GM18858 (cell line): Measurements from ENCODE around the gene TMEM253.
A peak's percentile ranks its signal among the peaks of the same experiment; 100 is the strongest.

ENCODE experiments used
- ATAC-seq: cut with Tn5 transposase; IDR thresholded peaks from one replicate; pipeline ENCODE4 v1.9.1; 2021; ENCODE audit not compliant: unreplicated experiment

TMEM253 gene

DNA sequence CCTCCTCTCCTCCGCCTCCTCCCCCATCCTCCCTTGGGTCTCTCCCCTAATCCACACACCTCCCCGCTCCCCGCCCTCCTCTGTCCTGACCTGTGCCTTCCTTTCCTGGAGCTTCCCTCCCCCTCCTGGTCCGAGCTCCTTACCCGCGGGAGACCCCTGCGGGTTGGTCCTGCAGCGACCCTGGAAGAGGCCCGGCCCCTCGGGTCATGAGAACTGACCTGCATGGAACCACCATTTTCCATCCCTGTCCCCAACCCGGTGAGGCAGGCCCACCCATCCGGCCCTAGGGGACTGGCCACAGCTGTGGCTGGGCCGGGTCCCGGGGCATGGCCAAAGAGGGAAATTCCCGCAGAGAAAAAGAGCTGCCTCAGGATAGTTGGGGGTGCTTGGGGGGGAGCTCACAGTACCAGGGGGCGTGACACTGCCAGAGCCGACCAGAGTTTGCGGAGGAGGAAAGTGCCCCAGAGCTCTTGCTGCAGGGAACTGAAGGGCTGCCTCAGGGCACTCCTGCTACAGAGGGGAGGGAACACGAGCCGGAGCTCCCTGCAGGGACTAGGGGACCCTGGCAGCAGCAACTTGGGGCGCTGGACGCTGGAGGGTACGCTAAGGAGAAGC, 30.1 kb upstream of the TMEM253 start:
- ATAC-seq: peak; percentile 2

DNA sequence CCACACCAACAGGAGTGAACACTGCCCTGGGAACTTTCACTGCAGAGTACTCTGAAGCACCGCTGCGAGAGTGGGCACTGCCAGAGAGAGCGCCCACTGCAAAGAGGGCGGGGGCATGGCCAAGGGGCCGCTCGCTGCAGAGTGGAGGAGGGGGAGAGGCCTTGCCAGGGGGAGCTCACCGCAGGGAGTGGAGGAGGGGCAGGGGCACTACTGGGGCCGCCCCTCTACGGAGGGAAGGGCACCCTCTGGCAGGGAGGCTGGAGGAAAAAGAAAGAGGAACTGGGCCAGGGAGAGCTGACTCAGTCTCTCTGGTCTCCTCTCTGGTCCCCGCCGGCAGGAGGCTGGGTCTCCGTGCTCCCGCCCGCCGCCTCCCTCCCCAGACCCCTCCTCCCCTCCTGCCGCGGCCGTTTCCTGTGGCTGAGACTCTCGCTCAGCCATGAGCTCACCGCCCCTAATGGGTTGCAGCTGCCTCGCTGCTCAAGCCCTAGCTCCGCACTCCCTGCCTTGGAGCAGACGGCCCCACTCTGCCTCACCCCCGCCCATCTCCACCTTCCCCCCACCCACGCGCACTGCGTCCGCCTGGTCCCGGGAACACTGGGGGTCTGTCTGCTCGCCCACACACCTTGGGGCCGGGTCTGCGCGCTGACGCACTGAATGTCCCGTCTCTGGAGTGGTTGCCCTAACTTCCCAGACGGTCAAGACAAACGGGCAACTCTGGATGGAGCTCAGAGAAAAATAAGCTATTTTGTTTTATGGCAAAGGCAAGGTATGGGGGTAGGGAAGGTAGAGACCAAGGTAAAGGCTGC, 29.4 kb upstream of the TMEM253 start:
- ATAC-seq: peak; percentile 62

DNA sequence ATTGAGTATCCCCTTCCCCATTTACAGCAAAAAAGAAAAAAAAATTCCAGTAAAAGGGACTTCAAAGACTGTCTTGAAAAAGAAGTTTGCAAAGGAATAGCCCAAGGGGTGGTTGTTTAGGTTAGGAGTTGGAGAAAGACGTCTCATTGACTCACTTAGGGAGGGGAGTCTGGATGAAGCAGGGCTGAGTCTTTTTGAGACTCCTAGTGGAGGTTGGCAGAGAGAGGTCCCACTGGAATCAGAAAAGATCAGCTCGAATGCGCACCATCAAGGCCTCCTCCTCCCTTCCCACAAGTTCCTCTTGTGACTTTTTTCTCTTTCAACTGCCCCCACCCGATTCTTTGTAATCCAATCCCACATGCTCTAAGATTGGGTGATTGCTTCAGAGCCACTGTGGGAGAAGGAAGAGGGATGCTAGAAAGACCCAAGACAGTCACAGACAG, 28.8 kb upstream of the TMEM253 start:
- ATAC-seq: no peak

DNA sequence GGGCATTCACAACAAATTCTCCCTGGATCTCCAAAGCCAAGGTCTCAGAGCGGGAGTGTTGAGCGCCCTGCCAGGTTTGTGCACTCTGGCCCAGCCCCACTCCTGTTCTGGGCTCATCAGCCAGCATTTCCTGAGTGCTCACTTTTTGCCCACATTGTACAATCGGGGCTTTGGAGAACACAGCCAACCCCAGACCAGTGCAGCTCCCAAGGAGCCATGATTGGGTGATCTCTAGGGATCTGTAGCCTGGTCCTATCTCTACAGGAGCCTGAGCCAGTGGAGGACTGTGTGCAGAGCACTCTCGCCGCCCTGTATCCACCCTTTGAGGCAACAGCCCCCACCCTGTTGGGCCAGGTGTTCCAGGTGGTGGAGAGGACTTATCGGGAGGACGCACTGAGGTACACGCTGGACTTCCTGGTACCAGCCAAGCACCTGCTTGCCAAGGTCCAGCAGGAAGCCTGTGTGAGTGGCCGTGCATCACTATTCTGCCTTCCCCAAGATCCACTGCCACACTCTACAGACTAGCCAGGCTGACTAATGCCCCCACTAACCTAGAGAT, 28.0 kb upstream of the TMEM253 start:
- ATAC-seq: no peak

DNA sequence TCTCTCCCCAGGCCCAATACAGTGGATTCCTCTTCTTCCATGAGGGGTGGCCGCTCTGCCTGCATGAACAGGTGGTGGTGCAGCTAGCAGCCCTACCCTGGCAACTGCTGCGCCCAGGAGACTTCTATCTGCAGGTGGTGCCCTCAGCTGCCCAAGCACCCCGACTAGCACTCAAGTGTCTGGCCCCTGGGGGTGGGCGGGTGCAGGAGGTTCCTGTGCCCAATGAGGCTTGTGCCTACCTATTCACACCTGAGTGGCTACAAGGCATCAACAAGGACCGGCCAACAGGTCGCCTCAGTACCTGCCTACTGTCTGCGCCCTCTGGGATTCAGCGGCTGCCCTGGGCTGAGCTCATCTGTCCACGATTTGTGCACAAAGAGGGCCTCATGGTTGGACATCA, 26.9 kb upstream of the TMEM253 start:
- ATAC-seq: no peak

DNA sequence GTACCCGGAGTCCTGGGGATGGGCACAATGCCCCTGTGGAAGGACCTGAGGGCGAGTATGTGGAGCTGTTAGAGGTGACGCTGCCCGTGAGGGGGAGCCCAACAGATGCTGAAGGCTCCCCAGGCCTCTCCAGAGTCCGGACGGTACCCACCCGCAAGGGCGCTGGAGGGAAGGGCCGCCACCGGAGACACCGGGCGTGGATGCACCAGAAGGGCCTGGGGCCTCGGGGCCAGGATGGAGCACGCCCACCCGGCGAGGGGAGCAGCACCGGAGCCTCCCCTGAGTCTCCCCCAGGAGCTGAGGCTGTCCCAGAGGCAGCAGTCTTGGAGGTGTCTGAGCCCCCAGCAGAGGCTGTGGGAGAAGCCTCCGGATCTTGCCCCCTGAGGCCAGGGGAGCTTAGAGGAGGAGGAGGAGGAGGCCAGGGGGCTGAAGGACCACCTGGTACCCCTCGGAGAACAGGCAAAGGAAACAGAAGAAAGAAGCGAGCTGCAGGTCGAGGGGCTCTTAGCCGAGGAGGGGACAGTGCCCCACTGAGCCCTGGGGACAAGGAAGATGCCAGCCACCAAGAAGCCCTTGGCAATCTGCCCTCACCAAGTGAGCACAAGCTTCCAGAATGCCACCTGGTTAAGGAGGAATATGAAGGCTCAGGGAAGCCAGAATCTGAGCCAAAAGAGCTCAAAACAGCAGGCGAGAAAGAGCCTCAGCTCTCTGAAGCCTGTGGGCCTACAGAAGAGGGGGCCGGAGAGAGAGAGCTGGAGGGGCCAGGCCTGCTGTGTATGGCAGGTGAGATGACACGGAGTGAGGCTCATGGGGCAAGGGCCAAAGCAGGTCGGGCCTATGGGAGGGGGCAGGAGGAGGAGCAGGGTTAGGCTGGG, 26.2 kb upstream of the TMEM253 start:
- ATAC-seq: no peak

DNA sequence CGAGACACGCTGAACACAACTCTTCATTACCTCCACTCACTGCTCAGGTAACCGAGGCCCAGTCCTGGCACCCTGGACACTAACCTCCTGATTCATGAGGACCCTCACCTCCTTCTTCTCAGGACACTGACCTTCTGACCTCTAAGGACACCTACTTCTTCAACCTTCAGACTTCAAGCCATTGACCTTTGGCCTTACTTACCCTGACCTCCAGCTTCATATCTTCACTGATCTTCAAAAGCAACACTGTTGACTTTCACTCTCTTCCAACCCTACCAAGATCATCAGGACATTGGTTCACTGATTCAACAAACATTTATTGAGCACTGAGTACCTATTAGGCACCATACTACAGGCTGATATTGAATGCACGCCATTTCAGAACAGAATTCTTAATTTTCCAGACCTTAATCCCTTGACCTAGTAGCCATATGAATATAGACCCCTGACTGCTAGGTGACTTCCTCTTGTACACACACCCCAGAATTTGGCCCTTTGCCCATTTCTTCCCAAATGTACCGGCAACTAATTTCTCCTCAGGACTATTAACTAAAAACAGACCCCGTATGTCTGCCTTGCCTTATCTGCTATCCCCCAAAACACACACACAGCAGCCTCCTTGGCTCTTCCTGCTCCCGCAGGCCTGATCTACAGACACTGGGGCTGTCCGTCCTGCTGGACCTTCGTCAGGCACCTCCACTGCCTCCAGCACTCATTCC, 25.0 kb upstream of the TMEM253 start:
- ATAC-seq: no peak

DNA sequence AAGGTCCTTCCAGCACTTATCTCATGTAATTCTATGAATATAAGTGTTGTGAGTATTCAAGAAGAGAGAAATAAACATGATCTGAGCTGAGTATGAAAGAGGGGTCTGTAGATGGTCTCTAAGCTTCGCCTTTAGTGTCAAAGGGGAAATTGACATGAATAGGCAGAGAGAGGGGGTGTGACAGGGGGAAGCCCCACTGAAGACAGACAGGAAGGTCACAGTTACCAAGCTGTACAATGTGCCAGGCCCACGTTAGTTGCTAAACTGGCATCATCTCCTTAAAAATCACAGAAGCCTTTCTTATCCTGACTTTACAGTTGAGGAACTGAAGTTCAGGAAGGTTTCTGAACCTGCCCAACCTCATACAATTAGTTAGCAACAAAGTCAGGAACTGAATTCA, 23.2 kb upstream of the TMEM253 start:
- ATAC-seq: no peak

DNA sequence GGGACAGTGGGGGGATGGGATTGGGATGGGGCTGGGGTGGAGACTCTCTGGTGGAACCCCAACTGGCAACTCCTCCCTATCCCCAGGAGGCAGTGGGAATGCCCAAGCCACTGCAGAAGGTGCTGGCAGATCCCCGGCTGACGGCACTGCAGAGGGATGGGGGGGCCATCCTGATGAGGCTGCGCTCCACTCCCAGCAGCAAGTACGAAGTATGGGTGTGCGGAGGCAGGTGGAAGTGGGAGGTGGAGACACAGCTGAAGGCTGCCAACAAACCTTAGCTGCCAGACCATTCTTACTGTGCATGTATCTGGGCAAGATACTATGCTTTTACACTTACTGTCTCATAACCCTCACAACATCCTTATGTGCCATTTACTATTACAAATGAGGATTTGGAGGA, 22.6 kb upstream of the TMEM253 start:
- ATAC-seq: no peak

DNA sequence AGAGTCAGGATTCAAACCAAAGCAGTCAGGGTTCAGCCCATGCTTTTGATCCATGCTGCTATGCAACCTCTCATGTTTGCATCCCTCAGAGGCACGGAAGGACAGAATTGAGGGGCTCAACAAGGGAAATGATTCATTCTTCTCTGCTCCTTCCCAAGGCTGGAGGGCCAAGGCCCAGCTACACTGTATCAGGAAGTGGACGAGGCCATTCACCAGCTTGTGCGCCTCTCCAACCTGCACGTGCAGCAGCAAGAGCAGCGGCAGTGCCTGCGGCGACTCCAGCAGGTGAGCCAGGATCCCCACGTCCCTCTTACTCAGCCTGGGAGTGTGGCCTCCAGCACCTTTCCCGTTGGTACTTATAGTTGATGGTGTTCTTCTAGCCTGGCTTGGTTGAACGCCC, 22.1 kb upstream of the TMEM253 start:
- ATAC-seq: no peak

DNA sequence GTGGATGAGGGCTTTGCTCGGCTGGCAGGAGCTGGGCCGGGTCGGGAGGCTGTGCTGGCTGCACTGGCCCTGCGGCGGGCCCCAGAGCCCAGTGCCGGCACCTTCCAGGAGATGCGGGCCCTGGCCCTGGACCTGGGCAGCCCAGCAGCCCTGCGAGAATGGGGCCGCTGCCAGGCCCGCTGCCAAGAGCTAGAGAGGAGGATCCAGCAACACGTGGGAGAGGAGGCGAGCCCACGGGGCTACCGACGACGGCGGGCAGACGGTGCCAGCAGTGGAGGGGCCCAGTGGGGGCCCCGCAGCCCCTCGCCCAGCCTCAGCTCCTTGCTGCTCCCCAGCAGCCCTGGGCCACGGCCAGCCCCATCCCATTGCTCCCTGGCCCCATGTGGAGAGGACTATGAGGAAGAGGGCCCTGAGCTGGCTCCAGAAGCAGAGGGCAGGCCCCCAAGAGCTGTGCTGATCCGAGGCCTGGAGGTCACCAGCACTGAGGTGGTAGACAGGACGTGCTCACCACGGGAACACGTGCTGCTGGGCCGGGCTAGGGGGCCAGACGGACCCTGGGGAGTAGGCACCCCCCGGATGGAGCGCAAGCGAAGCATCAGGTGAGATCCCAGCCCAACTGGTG, 19.2 kb upstream of the TMEM253 start:
- no peak for ATAC-seq

DNA sequence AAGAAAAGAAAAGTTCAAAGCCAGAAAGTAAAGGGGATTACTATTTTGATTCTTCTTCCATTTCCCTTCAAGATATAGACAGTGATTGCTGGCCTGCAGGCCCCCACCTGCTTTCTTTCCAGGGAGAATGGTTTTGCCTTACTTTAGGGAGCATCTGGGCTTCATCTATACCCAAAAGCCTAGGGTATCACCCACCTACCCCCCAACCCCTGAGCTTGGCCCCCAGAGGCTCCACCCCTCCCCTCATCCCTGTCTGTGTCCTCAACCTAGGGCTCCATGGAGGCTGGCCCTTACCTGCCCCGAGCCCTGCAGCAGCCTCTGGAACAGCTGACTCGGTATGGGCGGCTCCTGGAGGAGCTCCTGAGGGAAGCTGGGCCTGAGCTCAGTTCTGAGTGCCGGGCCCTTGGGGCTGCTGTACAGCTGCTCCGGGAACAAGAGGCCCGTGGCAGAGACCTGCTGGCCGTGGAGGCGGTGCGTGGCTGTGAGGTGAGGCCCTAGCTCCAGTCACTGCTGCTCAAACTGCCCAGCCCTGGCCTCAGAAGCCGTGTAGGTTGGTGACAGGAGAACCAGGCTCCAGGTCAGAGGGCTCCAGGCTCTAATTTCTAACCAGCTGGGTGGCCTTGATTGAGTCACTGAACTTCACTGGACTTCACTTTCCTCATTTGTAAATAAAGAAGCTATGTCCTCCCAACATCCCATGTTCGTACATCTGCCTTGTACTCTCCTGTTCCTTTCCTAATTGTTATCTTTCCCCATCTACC, 17.1 kb upstream of the TMEM253 start:
- no peak for ATAC-seq

DNA sequence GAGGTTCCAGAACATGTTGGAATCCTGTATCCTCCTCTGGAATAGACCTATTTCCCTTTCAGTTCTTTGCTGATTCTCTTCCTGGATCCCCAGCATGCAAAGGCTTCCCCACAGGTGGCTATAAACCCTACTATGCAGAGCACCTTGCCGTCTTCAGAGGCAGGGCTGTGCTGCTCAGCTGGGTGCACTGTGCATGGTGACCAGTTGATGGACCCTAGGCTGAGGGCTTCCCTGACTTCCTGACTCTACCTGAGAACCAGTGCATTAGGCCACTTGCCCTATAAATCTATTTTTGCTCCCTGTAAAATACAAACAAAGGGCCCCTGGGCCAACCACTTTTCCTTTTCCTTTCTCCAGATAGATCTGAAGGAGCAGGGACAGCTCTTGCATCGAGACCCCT, 16.5 kb upstream of the TMEM253 start:
- ATAC-seq: no peak

DNA sequence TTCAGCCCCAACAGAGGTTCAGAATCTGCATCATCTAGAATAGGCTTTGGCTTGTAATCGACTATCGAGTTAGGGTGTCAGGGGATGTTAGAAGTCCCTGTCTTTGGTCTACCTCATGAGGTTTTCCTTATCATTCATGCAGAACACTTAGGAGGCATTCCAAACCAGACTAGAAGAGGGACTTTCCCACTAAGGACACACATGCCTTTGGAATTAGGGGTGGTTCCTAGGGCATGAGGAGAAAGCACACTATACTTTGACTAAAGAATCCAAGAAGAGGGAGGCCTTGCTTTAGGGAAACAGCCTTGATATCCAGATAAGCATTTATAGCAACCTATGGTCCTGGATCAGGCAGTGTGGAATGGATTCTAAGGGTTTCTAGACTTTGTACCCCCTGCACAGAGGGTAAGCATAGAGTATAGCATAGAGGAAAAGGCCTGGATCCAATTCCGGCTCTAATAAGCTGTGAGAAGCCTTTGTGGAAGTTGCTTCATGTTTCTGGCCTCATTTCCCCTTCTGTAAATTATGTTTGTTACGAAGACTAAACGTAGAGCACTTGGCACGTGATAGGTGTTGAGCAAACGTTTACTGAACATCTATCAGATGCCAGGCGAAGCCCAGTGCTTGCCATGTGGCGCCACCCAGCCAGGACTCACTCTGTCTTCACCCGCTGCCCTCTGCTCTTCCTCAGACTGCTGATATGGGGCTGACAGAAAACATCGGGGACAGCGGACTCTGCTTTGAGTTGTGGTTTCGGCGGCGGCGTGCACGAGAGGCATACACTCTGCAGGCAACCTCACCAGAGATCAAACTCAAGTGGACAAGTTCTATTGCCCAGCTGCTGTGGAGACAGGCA, 15.6 kb upstream of the TMEM253 start:
- ATAC-seq: no peak

DNA sequence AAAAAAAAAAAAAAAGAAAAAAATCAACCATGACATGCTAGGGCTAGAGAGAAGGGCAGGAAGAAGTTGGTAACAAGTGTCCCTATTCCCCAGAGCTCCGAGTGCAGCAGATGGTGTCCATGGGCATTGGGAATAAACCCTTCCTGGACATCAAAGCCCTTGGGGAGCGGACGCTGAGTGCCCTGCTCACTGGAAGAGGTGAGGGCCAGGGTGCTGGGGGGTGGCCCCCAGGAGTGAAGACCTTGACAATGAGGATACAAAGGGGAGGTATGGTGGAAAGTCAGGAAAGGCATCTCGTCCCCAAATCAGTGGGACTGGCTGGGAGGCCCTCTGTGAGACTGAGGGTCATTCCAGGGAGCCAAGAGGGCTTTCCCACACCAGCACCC, 14.0 kb upstream of the TMEM253 start:
- no peak for ATAC-seq

DNA sequence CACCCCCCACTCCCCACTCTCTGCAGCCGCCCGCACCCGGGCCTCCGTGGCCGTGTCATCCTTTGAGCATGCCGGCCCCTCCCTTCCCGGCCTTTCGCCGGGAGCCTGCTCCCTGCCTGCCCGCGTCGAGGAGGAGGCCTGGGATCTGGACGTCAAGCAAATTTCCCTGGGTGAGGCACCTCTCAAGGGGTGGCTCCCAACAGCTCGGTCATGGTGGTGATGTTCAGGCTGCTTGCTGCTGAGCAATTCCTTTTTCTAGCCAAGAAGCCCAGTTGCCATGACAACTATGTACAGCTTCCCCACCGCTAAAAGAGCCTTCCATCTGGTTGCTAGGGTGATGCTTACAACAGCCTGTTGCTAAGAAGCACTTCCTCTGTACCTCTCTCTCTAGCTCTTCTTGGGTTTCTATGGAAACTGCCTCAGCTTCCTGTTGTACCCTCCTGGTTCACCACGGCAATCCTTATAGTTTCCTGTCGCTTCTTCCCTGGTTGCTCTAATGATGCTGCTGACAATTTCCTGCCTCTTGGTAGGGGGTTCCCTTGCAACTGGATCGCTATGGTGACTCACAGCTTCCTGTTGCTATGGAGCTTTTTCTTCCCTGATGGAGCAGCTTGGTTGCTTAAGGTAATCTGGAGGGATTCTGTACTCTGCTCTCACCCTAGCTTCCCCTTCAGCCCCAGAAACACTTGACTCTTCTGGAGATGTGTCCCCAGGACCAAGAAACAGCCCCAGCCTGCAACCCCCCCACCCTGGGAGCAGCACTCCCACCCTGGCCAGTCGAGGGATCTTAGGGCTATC, 13.4 kb upstream of the TMEM253 start:
- peak; percentile 40 for ATAC-seq

DNA sequence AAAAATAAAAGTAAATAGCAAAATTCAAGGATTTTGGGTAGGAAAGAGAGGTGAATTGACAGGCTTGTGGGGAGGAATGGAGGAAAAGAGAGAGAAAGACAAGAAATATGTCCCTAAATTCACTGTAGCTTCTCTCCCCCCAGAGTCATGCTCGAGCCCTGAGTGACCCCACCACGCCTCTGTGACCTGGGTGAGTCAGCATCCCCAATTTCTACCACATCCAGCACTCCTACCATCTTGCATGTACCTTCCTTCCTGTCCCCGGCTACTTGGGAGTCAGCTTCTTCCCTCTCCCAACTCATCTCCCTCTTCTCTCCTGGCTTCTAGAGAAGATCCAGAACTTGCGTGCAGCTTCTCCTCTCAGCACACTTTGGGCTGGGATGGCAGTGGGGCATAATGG, 12.2 kb upstream of the TMEM253 start:
- ATAC-seq: no peak

DNA sequence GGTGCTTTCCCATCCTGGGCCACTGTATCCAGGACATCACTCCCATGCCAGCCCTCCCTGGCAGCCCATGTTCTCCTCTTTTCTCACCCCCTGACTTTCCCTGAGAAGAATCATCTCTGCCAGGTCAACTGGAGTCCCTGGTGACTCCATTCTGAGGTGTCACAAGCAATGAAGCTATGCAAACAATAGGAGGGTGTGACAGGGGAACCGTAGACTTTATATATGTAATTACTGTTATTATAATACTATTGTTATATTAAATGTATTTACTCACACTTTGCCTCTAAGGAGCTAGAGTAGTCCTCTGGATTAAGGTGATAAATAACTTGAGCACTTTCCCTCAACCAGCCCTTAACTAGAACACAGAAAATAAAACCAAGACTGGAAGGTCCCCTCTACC, 11.6 kb upstream of the TMEM253 start:
- ATAC-seq: no peak
